ENCODE data around the gene MSRB1. TPM values are rescaled to one million over a fixed set of nuclear protein-coding genes. Genes with fewer than 3 reads are reported as not detected.

Gene MSRB1
- total RNA-seq, 1 donor from 2014 or later: 16.6 TPM

DNA sequence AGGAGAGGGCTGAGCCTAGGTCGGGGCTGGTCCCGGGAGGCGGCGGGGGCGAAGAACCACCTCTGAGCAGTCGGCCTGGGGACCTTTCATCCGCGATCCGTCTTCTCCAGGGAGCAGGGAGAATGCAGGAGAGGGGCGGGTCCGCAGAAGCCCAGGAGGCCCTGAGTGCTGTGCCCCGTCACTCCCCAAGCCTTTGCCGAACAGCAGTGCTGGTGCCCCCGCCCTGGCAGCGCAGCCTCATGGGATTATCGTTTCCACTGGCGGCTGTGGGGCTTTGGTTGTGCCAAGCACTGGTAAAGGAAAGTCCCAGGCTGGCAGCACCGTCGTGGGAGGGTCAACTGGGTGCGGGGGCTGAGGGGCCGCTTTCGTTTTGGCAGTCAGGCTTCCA lies 29.5 kb upstream of the MSRB1 start:
- peaks cover 23% of the 10 kb centered on the region for H3K4me1 Mint-ChIP-seq
- H3K27me3 Mint-ChIP-seq: no peaks in the 10 kb centered on the region
- no peak for TF ChIP-seq CTCF (IDR thresholded peaks at IDR 0.05)
- no peaks in the 10 kb centered on the region for H3K9me3 Mint-ChIP-seq
- intact Hi-C loops (cut with micrococcal nuclease): loop anchor here (1.0 to 5.0 kb wide), 2 partner anchors 8 to 190 kb away; partner anchors contain the start of genes NUBP2, RPS2 and SPSB3
- peaks cover 34% of the 10 kb centered on the region for H3K36me3 Mint-ChIP-seq (ENCODE audit: low read depth)
- no peak for ATAC-seq (ENCODE audit: low read depth)
- no peak for DNase-seq
- H3K4me3 Mint-ChIP-seq: peak overlapping the region; percentile 93
- POLR2A ChIA-PET: interaction anchor here (1.2 to 2.8 kb wide), 12 partner anchors 9 to 701 kb away, joined by 3 to 58 read pairs (median 10); partner anchors contain the start of genes GFER, MSRB1, NDUFB10 and NOXO1
- CTCF ChIA-PET: no interaction called here
- H3K27ac Mint-ChIP-seq: peak overlapping the region; percentile 97

DNA sequence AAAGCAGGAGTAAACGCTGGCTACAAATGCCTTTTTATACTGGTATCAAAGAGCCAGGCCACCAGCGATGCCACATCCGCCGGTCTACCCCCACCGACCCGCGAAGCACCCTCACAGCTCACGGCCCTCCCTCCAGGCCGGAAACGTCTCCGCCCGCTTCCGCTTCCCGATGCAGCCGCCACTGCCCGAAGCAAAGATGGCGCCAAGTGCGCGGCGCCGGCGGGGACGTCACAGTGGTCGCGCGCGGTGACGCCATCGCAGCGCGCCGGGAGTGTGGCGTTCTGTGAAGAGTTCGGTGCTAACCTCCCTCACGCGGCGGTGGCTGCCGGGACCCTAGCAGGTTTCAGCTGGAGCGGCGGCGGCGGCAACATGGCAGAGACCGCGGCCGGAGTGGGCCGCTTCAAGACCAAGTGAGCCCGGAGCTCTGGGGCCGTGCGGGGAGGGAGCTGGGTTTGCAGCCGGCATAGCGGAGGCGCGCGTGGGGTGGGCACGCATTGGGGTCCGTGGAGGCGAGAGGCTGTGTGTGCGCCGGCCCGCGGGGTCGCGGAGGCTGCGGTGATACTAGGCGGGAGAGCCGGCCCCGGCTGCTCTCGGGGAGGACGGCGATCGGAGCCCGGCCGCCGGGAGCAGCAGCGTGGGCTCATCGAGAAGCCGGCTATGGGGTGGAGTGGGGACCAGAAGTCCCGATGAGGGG lies 28.9 kb upstream of the MSRB1 start, which contains the start of gene TBL3:
Gene TBL3, plus strand, starts transcription at position 258 of the 694 bp plus-strand sequence. Its CDS starts 112 bp downstream, at position 370.
- H3K27ac Mint-ChIP-seq: peak within 1 kb of the TSS; percentile 97
- no peaks in the 10 kb centered on the region for H3K27me3 Mint-ChIP-seq
- ATAC-seq (ENCODE audit: low read depth) (peak; percentile 97), DNase-seq (peak; percentile 99)
- intact Hi-C loops (cut with micrococcal nuclease): loop anchor here (1.0 to 5.0 kb wide), 4 partner anchors 8 to 190 kb away; partner anchors contain the start of genes GFER, NUBP2, RPS2 and SPSB3
- H3K9me3 Mint-ChIP-seq: no peaks in the 10 kb centered on the region
- ChIA-PET CTCF (interaction anchor here (1.1 kb wide), 1 partner anchor 10 kb away, joined by 3 read pairs; no protein-coding TSS in a partner anchor), POLR2A (interaction anchor here (0.6 to 2.8 kb wide), 17 partner anchors 9 to 1161 kb away, joined by 3 to 58 read pairs (median 5); partner anchors contain the start of genes ECI1, GFER, MSRB1 and NDUFB10)
- peak within 1 kb of the TSS; percentile 93 for H3K4me3 Mint-ChIP-seq
- no peak for TF ChIP-seq CTCF (IDR thresholded peaks at IDR 0.05)
- peaks cover 23% of the 10 kb centered on the region for H3K4me1 Mint-ChIP-seq
- peaks cover 31% of the 10 kb centered on the region for H3K36me3 Mint-ChIP-seq (ENCODE audit: low read depth)

DNA sequence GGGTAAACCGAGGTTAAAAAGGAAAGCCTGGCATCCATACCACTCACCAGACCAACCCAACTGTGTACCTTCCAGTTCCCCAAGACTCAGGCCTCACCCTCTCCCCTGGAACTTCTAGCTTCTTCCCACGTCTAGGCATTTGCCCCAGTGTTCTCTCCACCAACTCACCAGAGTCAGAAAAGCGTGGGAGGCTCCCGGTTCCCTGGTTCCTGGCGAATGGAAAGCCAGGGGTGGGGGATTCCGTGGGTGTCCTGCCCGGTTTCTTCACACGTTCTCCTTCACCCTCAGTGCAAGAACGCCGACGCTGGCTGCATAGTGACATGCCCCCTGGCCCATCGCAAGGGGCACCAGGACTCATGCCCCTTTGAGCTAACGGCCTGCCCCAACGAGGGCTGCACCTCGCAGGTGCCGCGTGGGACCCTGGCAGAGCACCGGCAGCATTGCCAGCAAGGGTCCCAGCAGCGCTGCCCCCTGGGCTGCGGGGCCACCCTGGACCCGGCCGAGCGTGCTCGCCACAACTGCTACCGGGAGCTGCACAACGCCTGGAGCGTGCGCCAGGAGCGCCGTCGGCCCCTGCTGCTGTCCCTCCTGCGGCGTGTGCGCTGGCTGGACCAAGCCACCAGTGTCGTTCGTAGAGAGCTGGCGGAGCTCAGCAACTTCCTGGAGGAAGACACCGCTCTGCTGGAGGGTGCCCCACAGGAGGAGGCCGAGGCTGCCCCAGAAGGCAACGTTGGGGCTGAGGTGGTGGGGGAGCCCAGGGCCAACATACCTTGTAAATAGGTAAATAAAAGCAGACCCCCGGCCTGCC lies 25.4 kb upstream of the MSRB1 start:
- Mint-ChIP-seq H3K27ac (no peak overlapping the region), H3K36me3 (ENCODE audit: low read depth) (peaks cover 19% of the 10 kb centered on the region), H3K4me3 (no peak overlapping the region), H3K27me3 (no peaks in the 10 kb centered on the region), H3K4me1 (peaks cover 37% of the 10 kb centered on the region), H3K9me3 (no peaks in the 10 kb centered on the region)
- DNase-seq (no peak), ATAC-seq (ENCODE audit: low read depth) (no peak)
- no peak for TF ChIP-seq CTCF (IDR thresholded peaks at IDR 0.05)
- CTCF ChIA-PET: no interaction called here
- POLR2A ChIA-PET: interaction anchor here (0.9 to 1.6 kb wide), 3 partner anchors 8 to 23 kb away, joined by 3 to 5 read pairs (median 3); partner anchors contain the start of gene SYNGR3
- intact Hi-C loops (cut with micrococcal nuclease): loop anchor here (10.0 kb wide), 1 partner anchor 1186 kb away; no protein-coding TSS in a partner anchor

- POLR2A ChIA-PET: interaction anchor here (0.5 to 9.7 kb wide), 5 partner anchors 17 to 568 kb away, joined by 3 to 351 read pairs (median 9); partner anchors contain the start of genes EME2, GFER, MRPS34 and NME3
- H3K27me3 Mint-ChIP-seq: no peaks in the 10 kb centered on the region
- H3K27ac Mint-ChIP-seq: peak within 1 kb of the TSS; percentile 94
- no peak for DNase-seq
- ATAC-seq (ENCODE audit: low read depth): no peak
- peaks cover 40% of the 10 kb centered on the region for H3K4me1 Mint-ChIP-seq
- peaks cover 33% of the 10 kb centered on the region for H3K36me3 Mint-ChIP-seq (ENCODE audit: low read depth)
- CTCF ChIA-PET: no interaction called here
- no peaks in the 10 kb centered on the region for H3K9me3 Mint-ChIP-seq
- no peak for TF ChIP-seq CTCF (IDR thresholded peaks at IDR 0.05)
- intact Hi-C loops (cut with micrococcal nuclease): loop anchor here (10.0 kb wide), 1 partner anchor 1188 kb away; no protein-coding TSS in a partner anchor
- H3K4me3 Mint-ChIP-seq: peak within 1 kb of the TSS; percentile 92
Measured at GRCh38 chr16:1966460-1966859, 23.5 kb upstream of the MSRB1 start, which contains the start of gene RNF151. TSS of gene RNF151 (plus strand) at chr16:1966856. CDS start at chr16:1966882, 26 bp downstream.

Data from activated B cell treated with CpG ODN at 0.5 μM for 24 hours (primary cell).